NCI-H2227 (cell line): Measurements from ENCODE around the gene KRT15.

Experiments
- DNase-seq: peaks from one replicate; lab custom pipeline; 2025; ENCODE audit not compliant: unreplicated experiment; lab: John Stamatoyannopoulos, UW

Gene KRT15

GRCh38 chr17:41518789-41519449 is at the start of gene KRT15:
Gene KRT15, minus strand, starts transcription at chr17:41518890. Its CDS starts 63 bp downstream, at chr17:41518827.
- DNase-seq = peak; percentile 12

GRCh38 chr17:41567317-41567716 is 48.6 kb upstream of the KRT15 start:
- DNase-seq = no peak

GRCh38 chr17:41565338-41565737 is 46.6 kb upstream of the KRT15 start:
- DNase-seq = no peak

- DNase-seq = peak; percentile 37
These were observed 45.0 kb upstream of the KRT15 start for GRCh38 chr17:41563607-41564170.

- DNase-seq = no peak
These were observed 42.9 kb upstream of the KRT15 start for GRCh38 chr17:41561554-41561953.

GRCh38 chr17:41559548-41559947 is 40.9 kb upstream of the KRT15 start:
- DNase-seq = no peak

- no peak for DNase-seq
These were observed 38.2 kb upstream of the KRT15 start for GRCh38 chr17:41556931-41557330.

- no peak for DNase-seq
These were observed 37.6 kb upstream of the KRT15 start for GRCh38 chr17:41556306-41556705.

- no peak for DNase-seq
These were observed 36.6 kb upstream of the KRT15 start for GRCh38 chr17:41555105-41555887.

GRCh38 chr17:41553987-41554680 is 35.4 kb upstream of the KRT15 start:
- DNase-seq = no peak

- no peak for DNase-seq
These were observed 34.5 kb upstream of the KRT15 start for GRCh38 chr17:41553176-41553575.

- no peak for DNase-seq
These were observed 33.8 kb upstream of the KRT15 start for GRCh38 chr17:41552455-41552854.

- no peak for DNase-seq
These were observed 32.7 kb upstream of the KRT15 start for GRCh38 chr17:41551365-41551764.

GRCh38 chr17:41549596-41550039 is 30.9 kb upstream of the KRT15 start:
- DNase-seq = no peak

GRCh38 chr17:41548844-41549595 is 30.3 kb upstream of the KRT15 start:
- peak; percentile 81 for DNase-seq

- DNase-seq = no peak
These were observed 29.5 kb upstream of the KRT15 start for GRCh38 chr17:41547921-41548843.

- no peak for DNase-seq
These were observed 28.7 kb upstream of the KRT15 start for GRCh38 chr17:41547378-41547841.

- no peak for DNase-seq
These were observed 28.1 kb upstream of the KRT15 start for GRCh38 chr17:41546819-41547218.

GRCh38 chr17:41545829-41546410 is 27.2 kb upstream of the KRT15 start:
- DNase-seq = no peak
